ENCODE data around the gene LDAF1. TPM values are rescaled to one million over a fixed set of nuclear protein-coding genes. Genes with fewer than 3 reads are reported as not detected.
"Not testable (repeated sequence)": the region's sequence is repeated elsewhere in the genome, so short reads cannot be mapped to it uniquely, and the experiment has no call there.

The LDAF1 gene
- total RNA-seq, 1 donor from 2014 or later: 63.8 TPM

GRCh38 chr16:21150375-21151001 is 8.0 kb upstream of the LDAF1 start, which contains the start of gene DNAH3:
DNAH3 (minus strand) TSS chr16:21150846; CDS start chr16:21150319, 527 bp downstream.
- H3K9me3 ChIP-seq: no peaks in the 10 kb centered on the region
- H3K4me1 ChIP-seq: peaks cover 9% of the 10 kb centered on the region
- no peak for DNase-seq (ENCODE audit: extremely low spot score in 2 of 2)
- H3K27me3 ChIP-seq: no peaks in the 10 kb centered on the region
- intact Hi-C loops (cut with DNase I): no loop called here
- no peaks in the 10 kb centered on the region for H3K36me3 ChIP-seq
- TF ChIP-seq CTCF (IDR thresholded peaks at IDR 0.05) (no peak), POLR2A (IDR thresholded peaks at IDR 0.05) (no peak), POLR2AphosphoS5 (IDR thresholded peaks at IDR 0.05; ENCODE audit: insufficient read depth in 1 of 2, low read depth in 1 of 2) (no peak)
- no peak within 1 kb of the TSS for H3K4me3 ChIP-seq
- H3K27ac ChIP-seq: no peak within 1 kb of the TSS

GRCh38 chr16:21152160-21153030 is 6.1 kb upstream of the LDAF1 start:
- H3K27ac ChIP-seq; H3K4me3 ChIP-seq; H3K36me3 ChIP-seq; H3K27me3 ChIP-seq; DNase-seq (ENCODE audit: extremely low spot score in 2 of 2); H3K9me3 ChIP-seq; intact Hi-C loops (cut with DNase I): not testable (repeated sequence)
- H3K4me1 ChIP-seq: peaks cover 15% of the 10 kb centered on the region

GRCh38 chr16:21153124-21153729 is 5.2 kb upstream of the LDAF1 start:
- peaks cover 23% of the 10 kb centered on the region for H3K4me1 ChIP-seq
- H3K27me3 ChIP-seq; H3K27ac ChIP-seq; H3K9me3 ChIP-seq; DNase-seq (ENCODE audit: extremely low spot score in 2 of 2); H3K36me3 ChIP-seq; H3K4me3 ChIP-seq; intact Hi-C loops (cut with DNase I): not testable (repeated sequence)

GRCh38 chr16:21156011-21156410 is 2.5 kb upstream of the LDAF1 start:
- H3K4me1 ChIP-seq: peaks cover 34% of the 10 kb centered on the region
- H3K27me3 ChIP-seq; DNase-seq (ENCODE audit: extremely low spot score in 2 of 2); H3K36me3 ChIP-seq; H3K27ac ChIP-seq; H3K4me3 ChIP-seq; H3K9me3 ChIP-seq: not testable (repeated sequence)
- intact Hi-C loops (cut with DNase I): loop anchor here (5.0 kb wide), 1 partner anchor 146 kb away; no protein-coding TSS in a partner anchor

- Histone ChIP-seq H3K27ac (peak overlapping the region; percentile 94), H3K36me3 (no peaks in the 10 kb centered on the region), H3K4me1 (peaks cover 43% of the 10 kb centered on the region), H3K4me3 (no peak overlapping the region), H3K9me3 (no peaks in the 10 kb centered on the region), H3K27me3 (no peaks in the 10 kb centered on the region)
- intact Hi-C loops (cut with DNase I): loop anchor here (5.0 kb wide), 1 partner anchor 145 kb away; no protein-coding TSS in a partner anchor
- peak; percentile 44 to 49 (median 49) for TF ChIP-seq CTCF (IDR thresholded peaks at IDR 0.05)
- TF ChIP-seq POLR2A (IDR thresholded peaks at IDR 0.05): no peak
- TF ChIP-seq POLR2AphosphoS5 (IDR thresholded peaks at IDR 0.05; ENCODE audit: insufficient read depth in 1 of 2, low read depth in 1 of 2): peak in 1 of 2 donors; percentile 18
- DNase-seq (ENCODE audit: extremely low spot score in 2 of 2): no peak
These were observed 1.6 kb upstream of the LDAF1 start for GRCh38 chr16:21156767-21157467.

- intact Hi-C loops (cut with DNase I): loop anchor here (5.0 kb wide), 1 partner anchor 145 kb away; no protein-coding TSS in a partner anchor
- H3K9me3 ChIP-seq: no peaks in the 10 kb centered on the region
- no peak for DNase-seq (ENCODE audit: extremely low spot score in 2 of 2)
- H3K36me3 ChIP-seq: no peaks in the 10 kb centered on the region
- H3K4me1 ChIP-seq: peaks cover 50% of the 10 kb centered on the region
- no peaks in the 10 kb centered on the region for H3K27me3 ChIP-seq
- H3K4me3 ChIP-seq: peak overlapping the region in 1 of 2 donors; percentile 74
- H3K27ac ChIP-seq: peak overlapping the region; percentile 94
- no peak for TF ChIP-seq CTCF (IDR thresholded peaks at IDR 0.05)
- TF ChIP-seq POLR2AphosphoS5 (IDR thresholded peaks at IDR 0.05; ENCODE audit: insufficient read depth in 1 of 2, low read depth in 1 of 2): no peak
- TF ChIP-seq POLR2A (IDR thresholded peaks at IDR 0.05): no peak
These were observed 842 bp upstream of the LDAF1 start for GRCh38 chr16:21157632-21158031.

Data from vagina (tissue), 2 donors.